ENCODE measurements around the gene ARL6IP5.

ARL6IP5 gene

GRCh38 chr3:69085833-69086722 is 1.3 kb downstream of the ARL6IP5 start:
- peak; percentile 92 for DNase-seq (ENCODE audit: low read depth)

DNA sequence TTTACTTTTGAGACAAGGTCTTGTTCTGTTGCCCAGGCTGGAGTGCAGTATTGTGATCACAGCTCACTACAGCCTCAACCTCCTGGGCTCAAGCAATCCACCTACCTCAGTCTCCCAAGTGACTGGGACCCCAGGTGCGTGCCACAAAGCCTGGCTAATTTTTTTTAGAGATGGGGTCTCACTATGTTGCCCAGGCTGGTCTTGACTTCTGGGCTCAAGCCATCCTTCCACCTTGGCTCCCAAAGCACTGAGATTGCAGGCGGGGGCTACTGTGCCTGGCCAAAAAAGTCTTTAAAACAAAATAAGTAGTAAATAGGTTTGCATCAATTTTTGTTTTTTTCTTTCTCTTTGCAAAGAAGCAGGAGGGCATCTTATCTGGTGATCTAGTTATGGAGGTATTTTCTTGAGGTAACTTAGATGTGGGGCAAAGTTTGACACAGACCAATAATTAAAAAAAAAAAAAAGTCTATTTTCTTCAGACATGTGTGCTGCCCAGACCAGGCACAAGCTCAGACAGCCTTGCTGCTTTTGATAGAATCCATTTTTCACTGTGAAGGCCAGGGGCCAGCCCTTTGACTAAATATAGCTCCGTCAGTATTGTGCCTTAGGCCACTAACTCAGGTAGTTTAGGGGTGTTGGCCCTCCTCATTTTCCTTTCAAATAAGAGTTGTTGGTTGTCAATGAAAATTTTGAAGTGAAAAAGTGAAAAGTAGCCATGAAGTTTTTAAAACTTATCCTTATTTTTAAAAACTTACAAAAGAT is 2.5 kb downstream of the ARL6IP5 start:
- no peak for DNase-seq (ENCODE audit: low read depth)

DNA sequence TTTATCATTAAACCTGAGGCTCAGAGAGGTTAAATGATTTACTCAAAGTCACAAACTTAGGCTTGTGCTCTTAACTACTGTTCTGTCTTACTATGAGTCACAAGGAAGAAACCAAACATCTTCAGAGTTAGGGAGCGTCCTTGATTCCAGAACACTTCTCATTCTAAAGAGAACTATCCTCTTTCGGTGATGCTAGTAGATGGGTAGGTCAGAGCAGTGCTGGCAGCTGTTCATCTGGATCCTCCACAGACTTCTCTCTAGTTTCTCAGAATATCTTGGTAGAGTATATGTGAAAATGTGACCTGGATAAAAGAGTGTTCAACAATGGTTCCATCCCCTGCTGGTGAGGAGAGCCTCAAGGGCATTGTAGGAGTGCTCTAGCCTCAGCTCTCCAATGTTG is 3.3 kb downstream of the ARL6IP5 start:
- peak; percentile 67 for DNase-seq (ENCODE audit: low read depth)

- peak; percentile 86 for DNase-seq (ENCODE audit: low read depth)
Measured at GRCh38 chr3:69090021-69090420, 5.3 kb downstream of the ARL6IP5 start.

DNA sequence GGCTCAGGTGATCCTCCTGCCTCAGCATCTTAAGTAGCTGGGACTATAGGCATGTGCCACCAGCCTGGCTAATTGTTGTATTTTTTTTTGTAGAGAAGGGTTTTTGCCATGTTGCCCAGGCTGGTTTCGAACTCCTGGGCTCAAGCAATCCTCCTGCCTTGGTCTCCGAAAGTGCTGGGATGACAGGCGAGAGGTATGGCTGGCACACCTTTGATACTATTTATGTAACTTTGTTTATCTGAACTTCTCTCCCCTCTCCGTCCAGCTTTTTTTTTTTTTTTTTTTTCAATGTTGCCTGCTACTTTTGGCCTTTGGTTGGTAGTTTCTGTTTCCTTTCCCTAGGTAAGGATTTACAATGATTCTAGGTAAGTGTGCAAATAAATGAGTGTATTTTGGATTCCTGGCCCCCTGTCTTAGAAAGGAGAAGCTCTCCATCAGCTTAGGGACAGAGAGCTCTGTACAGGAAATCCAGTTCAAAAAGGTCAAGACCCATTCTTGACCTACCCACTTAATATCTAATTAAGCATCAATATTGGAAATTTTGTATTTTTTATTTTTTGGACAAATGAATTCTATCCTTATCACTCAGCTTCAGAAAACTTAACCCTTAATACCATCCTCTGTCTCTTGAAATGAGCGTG is 6.8 kb downstream of the ARL6IP5 start:
- DNase-seq (ENCODE audit: low read depth): no peak

DNA sequence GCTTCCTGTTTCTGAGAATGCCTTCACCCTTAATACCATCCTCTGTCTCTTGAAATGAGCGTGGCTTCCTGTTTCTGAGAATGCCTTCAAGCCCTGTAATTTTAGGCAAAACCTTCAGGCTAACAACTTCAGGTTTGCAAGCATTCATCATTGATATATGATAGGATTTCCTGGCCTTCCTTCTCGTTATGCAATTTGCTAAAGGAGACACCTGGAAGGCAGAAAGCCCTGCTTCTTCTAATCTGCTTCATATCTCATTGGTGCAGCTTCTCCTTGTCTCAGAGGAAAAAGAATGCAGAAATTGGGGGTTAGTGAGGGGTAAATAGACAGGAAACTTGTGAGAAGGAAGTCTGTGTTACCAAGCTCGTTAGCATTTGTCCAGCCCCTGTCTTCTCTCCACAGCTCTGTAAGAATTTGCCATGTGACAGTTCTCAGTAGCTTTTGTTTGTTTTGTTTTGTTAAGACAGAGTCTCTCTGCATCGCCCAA is 7.3 kb downstream of the ARL6IP5 start:
- no peak for DNase-seq (ENCODE audit: low read depth)

DNA sequence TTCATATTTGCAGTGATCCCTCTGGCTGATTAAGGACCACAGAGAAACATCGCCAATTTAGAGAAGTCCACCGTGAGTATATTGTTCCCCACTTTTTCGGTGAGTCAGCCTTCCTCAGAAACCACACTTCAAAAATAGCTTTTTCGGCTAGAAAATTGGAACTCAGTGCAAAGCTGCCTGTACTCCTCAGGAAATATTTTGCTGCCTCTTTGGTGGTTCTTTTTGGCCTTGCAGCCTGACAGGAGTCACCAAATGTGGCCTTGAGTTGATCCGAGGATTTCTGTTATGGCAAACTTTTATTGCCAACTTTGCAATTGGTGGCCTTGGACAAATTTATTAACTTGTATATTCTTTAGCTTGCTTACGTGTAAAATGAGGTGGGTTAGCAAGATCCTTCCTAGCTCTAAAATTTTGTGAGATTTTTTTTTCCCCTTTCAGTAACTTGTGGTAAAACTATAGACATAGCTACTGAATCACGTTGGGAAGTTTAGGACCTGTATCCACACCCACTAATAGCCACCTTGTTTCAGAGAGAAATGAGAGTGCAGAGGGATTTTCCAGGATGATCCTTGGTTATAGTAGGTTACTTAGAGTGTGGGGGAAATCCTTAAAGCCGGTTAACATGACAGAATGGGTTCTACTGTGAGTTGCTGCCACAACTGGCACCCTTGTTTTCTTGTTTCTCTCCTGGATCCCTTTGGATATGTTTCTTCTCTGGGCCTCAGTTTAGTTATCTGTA is 9.9 kb downstream of the ARL6IP5 start:
- DNase-seq (ENCODE audit: low read depth): peak; percentile 59

DNA sequence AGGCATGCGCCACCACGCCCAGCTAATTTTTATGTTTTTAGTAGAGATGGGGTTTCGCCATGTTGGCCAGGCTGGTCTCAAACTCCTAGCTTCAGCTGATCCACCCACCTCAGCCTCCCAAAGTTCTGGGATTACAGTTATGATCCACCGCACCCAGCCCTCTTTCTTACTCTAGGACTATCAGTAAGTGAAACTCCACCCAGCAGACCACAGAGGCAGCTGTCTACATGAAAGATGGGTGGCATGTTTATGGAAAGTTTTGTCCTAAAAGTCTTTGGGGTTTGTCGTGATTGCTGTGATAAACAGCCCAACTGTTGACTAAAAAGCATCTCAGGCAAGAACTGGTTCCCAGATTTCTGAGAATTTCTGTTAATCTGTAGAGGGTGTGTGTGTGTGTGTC is 10.9 kb downstream of the ARL6IP5 start:
- no peak for DNase-seq (ENCODE audit: low read depth)

DNA sequence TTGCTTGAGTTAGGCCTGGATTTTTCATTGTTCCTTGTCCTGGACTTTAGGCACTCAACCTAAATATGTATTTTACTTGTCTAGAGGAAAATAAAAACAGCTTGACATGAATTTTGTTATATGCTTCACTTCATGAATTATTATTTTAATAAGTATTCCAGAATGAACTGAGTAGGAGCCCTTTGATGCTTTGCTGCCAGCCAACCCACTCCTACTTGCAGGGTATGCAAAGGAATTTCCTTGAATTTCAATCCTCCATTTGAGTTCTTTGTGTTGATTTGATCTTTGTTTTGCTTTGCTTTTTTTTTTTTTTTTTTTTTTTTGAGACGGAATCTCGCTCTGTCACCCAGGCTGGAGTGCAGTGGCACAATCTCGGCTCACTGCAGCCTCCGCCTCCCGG is 11.6 kb downstream of the ARL6IP5 start:
- no peak for DNase-seq (ENCODE audit: low read depth)

DNA sequence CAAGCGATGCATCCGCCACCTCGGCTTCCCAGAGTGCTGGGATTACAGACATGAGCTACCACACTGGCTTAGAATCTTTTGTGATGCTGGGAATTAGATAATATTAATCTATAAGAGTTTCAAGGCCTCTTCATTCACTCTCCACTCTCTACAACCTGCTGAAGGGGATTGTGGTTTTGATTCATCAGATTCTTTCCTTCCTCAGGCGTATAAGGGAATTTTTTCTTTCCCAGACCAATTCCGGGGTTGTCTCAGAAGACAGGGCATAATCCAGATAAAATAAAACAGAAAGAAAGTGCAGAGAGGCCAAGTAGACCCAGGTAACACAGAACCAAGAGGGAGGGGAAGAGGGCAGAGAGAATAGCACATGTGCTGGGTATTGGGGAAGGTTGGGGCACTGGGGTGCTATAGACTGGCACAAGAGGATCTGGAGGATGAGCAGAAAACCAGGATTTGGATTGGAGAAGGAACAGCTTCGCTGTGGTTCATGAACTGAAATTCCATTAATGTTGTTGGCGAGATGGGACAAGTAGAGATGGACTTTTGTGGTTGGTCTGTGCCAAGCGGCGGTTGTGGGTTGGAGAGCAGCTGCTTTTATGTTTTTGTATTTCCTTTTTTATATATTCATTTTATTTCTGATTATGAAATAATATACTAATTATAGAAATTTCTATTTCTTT is 12.8 kb downstream of the ARL6IP5 start:
- no peak for DNase-seq (ENCODE audit: low read depth)

DNA sequence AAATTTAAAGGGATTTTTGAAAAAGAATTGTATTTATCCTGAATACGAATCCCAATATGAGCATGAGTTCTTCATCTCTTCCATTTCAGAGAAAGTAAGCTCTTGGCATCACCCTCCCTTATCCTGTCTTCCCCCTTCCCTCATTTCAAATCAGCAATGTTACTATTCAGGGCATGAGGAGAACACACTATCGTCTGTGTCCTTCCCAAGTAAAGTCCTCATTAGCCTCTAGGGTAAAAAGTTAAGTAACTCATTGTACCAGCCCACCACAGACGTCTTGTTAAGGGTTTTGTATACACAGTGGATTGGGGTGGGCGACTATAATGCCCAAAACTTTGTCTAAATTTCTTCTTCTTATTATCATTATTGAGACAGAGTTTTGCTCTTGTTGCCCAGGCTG is 14.8 kb downstream of the ARL6IP5 start:
- DNase-seq (ENCODE audit: low read depth): no peak

- DNase-seq (ENCODE audit: low read depth): no peak
Measured at GRCh38 chr3:69102384-69102783, 17.6 kb downstream of the ARL6IP5 start.

- DNase-seq (ENCODE audit: low read depth): no peak
Measured at GRCh38 chr3:69103123-69103522, 18.4 kb downstream of the ARL6IP5 start.

GRCh38 chr3:69104586-69104985 is 19.8 kb downstream of the ARL6IP5 start:
- DNase-seq (ENCODE audit: low read depth): no peak

- DNase-seq (ENCODE audit: low read depth): no peak
Measured at GRCh38 chr3:69105320-69105719, 20.6 kb downstream of the ARL6IP5 start.

DNA sequence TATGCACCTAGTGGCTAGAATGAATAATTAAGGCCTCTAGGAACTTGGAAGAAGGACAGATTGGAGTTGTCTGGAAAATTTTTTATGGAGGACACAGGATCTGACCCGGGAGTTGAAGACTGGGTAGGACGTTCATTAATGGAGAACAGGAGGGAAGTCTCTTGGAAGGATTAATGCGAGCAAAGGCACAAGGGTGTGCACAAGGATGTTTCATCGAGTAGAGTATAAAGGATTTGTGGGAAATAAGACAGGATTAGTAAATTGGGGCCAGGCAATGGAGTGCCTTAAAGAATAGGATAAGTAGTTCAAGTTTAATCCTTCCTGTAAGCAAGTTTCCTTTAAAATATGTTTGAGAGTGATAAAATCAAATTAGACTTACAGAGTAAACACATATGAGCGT is 23.1 kb downstream of the ARL6IP5 start:
- DNase-seq (ENCODE audit: low read depth): no peak

DNA sequence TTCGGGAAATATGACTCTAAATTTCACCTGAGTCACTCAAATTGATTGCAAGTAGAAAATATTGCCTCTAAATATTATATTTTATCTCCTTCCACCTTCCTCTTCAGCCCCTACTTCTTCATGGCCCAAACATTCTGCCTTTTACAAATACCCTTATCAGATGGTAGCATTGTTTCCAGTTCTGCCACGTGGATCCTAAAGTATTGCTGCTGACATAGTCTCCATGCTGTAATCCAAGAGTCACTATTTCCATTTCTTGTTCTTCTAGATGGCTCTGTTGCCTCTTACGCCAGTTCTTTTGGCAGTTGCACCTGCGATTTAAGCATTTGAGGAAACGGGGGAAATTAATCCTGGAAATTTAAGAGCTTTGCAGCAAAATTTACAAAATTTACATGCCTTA is 24.1 kb downstream of the ARL6IP5 start:
- DNase-seq (ENCODE audit: low read depth): no peak

- DNase-seq (ENCODE audit: low read depth): no peak
Measured at GRCh38 chr3:69110941-69111546, 26.3 kb downstream of the ARL6IP5 start.

- DNase-seq (ENCODE audit: low read depth): no peak
Measured at GRCh38 chr3:69113536-69113935, 28.8 kb downstream of the ARL6IP5 start.

DNA sequence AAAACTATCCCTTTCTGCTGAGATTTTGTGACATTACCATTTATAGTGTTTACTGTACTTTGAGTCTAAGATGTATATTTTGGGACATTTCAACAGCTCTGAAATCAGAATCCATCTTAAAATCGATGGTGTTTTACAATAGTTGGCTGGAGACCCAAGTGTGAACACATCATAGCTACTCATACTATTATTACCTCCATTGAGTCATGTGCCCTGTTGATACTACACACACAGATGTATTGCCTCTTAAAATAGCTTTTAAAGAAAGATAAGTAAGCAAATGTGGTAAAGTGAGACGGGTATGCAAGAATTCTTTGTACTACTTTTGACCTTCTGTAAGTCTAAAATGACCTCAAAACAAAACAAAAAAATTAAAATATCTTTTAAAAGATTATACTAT is 31.0 kb downstream of the ARL6IP5 start:
- peak; percentile 52 for DNase-seq (ENCODE audit: low read depth)

DNA sequence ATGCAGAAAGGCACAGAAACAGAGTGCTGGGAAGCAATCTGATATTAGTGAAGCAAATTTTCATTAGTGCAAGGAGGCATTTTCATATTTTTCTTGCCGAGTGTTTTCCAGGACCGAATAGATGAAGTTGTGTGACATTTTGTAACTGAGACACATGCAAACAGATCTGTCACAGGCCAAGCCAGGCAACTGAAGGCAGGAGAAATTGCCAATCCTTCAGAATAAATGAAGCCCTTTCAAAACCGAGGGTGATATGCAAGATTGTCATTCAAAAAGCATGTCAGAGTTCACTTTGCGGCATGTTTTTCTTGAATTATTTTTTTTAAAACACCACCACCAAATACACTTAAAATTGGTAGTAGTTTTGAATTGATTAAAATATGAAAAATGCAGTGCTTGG is 31.4 kb downstream of the ARL6IP5 start:
- no peak for DNase-seq (ENCODE audit: low read depth)
